ENCODE data around the gene SAMMSON.

Gene SAMMSON

DNA sequence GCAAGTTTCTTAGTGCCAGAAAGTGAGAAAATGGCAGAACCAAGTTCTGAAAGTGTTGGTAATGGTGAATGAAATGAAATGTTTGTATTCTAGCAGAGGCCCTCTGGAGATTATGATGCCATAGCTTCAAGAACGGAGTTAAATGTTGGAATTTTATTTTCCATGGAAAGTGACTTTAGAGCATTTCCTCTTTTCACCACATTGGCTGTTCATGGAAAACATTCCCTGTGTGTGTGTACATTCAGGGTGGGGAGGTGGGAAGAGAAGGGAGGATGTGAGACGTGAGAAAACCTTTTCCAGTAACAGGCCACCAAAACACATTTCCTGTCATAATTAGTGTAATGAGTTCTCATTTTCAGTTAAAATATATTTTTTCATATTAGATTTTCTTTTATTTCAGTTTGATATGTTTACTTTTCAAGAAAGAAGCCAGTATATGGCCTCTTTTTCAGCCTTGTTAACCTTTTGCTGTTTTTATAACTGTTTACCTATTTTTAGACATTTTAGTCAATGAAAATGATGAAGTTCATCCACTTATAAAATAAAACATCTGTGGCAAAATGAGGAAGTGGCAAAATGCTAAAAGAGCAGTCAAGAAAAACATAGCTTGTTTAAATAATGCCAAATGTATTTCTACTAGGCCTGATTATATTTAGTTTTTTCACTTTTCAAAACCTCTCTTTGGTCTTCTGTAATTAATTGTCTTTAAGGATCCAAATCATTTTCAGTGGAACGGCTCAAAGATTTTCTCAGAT, 21.6 kb downstream of the SAMMSON start:
- DNase-seq, result no peak

DNA sequence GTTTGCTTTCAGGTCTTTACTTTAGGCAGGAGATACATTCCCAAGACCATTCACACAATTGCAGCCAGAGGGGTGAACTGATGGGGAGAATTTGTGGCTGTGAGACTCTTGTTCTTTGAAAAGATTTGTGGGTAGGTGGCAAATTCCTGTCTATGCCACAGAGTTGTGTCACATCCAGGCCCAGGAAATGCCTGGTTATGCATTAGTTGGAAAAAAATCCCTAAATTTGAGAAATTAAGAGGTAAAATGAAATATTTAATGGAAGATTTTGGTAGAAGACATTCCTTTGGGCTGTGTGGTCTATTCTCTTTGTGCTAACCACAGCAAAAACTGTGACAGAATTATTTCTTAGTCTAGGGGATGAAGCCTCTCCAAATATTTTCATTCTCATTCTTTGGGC, 28.8 kb downstream of the SAMMSON start:
- DNase-seq, result no peak

DNA sequence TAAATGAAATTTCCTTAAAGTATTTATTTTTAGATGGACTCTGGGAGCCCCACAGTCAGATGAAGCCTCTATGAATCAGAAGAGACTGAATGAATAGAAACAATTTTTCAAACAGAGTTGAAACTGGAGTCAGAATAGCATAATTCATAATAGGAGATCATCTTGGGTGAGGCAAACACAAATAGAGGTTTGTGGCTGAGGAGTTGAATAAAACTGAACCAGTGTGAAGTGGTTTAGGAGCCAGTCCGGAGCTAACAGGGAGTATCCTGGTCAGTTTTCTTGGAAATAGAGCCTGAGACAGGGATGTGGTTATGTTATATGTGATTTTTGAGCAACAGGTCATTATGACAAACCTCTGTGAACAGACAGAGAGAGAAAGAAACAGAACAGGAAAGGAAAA, 39.2 kb downstream of the SAMMSON start:
- DNase-seq, result no peak

GRCh38 chr3:70040386-70040785, 40.9 kb downstream of the SAMMSON start:
- no peak for DNase-seq

- DNase-seq, result no peak
Measured at GRCh38 chr3:70042641-70043040, 43.1 kb downstream of the SAMMSON start.

- DNase-seq, result no peak
Measured at GRCh38 chr3:70049761-70050160, 50.2 kb downstream of the SAMMSON start.

DNA sequence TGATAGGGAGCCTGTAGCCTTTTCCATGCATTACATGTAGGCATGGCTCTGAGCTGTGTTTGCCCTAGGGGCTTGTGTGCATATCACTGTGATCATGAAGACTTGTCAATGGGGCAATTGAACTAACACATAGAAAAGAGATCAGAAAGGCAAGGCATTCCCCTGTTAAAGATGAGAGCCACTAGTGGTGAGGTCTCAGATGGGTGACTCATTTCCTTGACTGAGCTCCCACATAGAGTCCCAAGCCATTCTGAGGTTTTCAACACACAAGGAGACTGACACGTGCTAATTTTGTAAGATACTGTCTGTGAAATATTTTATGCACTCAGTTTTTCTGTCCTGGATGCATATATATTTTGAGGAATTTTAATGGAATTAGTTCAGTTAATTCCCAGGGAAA, 53.8 kb downstream of the SAMMSON start:
- no peak for DNase-seq

- DNase-seq, result no peak
Measured at GRCh38 chr3:70056081-70056480, 56.5 kb downstream of the SAMMSON start.

GRCh38 chr3:70057426-70057825, 57.9 kb downstream of the SAMMSON start:
- DNase-seq, result no peak

GRCh38 chr3:70061096-70061495, 61.6 kb downstream of the SAMMSON start:
- DNase-seq, result no peak

DNA sequence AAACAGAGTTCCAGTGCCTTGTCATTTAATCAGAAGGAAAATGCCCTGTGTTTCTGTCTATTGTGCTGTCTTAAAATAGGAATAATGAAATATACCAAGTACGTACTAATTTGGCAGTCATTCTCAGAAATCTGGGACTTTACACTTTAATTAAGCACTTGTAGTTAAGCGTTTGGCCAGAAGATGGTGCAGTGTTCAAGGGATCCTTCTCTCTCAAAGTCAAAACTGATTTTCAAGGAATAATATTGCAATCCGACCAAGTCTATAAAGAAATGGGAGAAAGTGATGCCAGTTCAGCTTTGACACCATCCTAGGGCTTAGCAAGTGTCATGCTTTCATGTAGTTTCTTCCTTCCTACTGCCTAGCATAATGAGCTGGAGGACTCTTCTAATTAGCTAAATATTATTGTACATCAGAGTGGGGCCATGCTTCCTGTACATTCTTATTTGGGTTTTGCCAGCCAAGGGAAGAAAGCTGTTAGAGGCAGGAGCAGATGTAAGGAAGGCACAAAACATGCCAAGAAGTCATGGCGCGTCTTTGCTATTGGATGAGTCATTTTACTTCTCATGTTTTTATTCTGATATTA, 64.8 kb downstream of the SAMMSON start:
- peak; percentile 24 for DNase-seq

DNA sequence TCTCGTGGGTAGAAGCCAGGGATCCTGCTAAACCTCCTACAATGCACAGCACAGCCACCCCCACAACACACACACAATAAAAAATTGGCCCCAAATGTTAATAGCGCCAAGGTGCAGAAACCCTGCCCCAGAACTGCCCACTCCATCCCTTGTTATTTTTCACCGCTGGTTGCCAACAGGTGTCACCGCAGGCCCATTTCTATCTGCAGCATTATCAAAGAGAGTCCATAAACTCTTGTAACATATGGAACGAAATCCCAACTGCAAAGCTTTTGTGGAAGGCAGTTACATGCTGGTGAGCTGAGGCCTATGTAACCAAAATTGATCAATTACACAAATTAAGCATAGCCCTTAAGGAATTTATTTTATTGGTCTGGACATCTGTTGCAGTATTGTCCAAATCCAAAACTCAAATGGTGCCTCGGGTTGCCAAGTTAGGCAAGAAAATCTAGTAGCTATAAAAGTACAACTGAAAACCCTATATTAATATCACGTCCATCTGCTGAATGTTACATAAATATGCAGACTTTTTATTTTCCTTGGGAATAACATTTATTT, 66.2 kb downstream of the SAMMSON start:
- no peak for DNase-seq

DNA sequence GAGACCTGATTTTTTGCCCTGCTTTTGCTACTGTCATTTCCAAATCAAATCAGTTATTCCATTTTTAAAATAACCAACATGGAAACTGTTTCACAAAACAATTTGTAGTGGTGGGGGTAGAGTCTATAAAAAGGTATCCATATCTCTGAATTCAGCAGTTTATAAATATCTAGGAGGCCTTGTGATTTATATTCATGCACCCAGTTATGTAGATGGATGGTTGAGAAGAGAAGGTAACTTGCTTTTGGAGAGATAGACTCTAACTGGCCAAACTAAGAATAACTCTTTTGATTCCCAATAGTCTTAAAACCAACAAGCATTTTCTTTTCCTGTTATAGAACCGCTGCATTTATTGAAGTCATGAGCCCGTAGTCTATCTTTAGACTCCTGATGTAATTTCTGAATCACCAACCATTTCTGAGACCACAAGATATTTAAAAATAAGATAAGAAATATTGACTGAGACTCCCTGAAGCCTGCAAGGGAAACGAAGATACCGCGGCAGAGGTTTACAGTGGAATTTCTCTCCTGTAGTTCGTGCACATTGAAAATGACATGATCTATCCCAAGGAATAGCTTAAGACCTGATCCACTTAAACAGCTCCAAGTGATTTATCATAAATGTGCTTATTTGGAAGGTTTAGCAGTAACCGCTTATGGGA, 68.5 kb downstream of the SAMMSON start:
- no peak for DNase-seq

DNA sequence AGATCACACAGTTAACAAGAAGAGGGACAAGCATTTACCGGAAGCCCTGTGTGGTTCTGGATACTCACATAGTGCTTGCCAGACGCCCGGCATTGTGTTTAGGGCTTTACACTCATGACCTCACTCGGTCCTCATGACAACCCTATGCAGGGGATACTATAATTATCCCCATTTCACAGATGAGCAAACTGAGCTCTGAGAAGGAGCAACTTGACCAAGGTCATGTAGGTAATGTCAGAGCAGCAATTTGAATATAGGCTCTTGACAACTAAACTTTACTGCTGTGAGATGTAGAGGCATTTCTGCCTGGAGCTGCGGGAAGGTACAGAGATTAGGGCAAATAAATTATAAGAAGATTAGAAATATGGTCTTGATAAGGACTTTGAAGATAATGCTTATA, 70.0 kb downstream of the SAMMSON start:
- no peak for DNase-seq

- no peak for DNase-seq
Measured at GRCh38 chr3:70071138-70071537, 71.6 kb downstream of the SAMMSON start.

GRCh38 chr3:70072180-70072579, 72.6 kb downstream of the SAMMSON start:
- no peak for DNase-seq

DNA sequence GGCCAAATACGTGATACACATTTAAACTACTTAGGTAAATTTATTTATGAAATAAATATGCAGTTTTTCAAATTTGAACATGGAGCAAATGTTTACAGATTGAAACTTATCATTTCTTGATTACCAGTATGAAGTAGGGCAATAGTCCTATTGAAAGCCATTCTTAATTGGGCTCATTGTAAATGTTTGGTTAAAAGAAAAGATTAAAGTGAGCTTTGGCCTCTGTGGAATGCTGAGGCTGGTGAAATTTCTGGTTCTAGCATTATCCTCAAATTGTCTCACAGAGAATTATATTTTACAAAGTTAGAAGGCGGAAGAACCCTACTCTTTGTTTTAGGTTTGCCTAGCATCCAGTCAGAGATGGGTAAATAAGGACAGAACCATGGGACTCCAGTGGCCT, 73.2 kb downstream of the SAMMSON start:
- no peak for DNase-seq

DNA sequence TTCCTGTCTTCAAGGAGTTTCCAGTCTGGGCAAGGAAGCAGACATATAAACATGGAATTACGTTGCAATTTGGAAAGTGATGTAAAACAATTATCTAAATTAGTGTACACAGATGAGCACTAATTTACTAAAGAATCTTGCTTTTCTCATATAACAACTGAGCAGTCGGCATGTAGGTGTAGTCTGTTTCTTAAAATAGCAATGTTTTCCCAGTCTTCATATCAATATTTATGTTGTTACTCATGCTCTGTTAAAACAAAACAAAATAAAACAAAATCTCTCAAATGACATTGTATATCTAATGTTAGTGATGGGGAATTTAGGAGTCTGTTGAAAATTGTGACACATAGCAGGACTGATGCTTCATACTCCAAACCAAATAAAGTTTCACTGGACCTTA, 75.6 kb downstream of the SAMMSON start:
- no peak for DNase-seq

DNA sequence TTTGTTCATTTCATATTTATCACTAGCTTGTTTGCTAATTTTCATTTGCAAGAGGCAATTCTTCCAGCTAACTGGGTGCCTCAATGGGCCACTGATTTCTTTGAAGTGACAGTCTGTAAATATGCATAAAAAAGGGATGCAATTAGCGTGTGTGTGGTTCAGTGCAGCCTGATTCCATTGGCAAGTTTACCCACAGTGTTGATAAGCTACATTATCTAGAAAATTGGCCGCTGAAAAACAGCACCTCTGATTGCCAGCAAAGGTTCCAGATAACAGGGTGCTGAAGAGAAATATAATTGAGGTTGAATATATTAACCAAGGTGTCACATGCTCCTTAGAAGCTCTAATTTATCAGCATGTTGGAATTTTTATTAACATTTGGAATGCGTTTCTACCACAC, 76.9 kb downstream of the SAMMSON start:
- DNase-seq, result no peak

DNA sequence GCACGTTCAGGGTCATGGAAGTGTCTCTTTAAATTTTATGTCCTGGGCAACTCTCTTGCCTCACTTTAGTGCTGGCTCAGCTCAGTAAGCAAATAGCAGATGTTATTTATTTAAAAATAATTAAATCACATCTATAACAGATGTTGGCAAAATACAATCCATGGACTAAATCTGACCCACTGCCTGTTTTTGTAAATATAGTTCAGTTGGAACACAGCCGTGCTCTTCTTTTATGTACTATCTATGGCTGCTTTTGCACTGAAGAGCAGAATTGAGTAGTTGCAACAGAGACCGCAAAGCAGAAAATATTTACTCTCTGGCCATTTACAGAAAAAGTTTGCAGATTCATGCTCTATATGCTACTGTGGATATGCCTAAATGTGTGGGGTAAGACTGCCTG, 79.2 kb downstream of the SAMMSON start:
- DNase-seq, result no peak

- no peak for DNase-seq
Measured at GRCh38 chr3:70085613-70086012, 86.1 kb downstream of the SAMMSON start.

- no peak for DNase-seq
Measured at GRCh38 chr3:70086336-70086735, 86.8 kb downstream of the SAMMSON start.

DNA sequence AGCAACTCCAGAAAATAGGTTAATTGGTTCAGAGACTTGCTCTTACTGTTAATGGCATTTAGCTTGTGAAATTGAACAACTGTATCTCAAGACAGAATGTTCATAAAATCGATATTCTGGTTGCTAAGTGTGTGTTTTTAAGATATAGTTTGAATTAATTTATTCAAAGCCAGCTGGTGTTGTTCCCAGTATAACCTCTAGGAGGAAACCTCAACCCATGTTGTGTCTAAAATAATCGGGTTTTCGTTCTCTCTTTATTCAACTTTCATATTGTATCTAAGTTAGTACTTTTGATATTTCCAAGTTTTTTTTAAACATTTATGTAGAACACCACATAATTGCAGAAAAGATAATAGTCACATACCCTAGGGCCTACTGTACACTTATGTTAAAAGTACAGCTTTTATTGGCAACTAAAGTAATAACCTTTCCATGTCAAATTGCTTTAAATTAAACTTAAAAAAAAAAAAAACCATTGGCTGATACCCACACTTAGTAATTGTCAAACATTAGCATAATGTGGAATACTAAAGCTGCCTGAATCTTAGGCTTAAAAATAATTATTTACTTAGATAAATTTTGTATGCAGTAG, 90.9 kb downstream of the SAMMSON start:
- DNase-seq, result peak; percentile 14

GRCh38 chr3:70094197-70094596, 94.7 kb downstream of the SAMMSON start:
- no peak for DNase-seq
